ENCODE measurements around the gene DNM3.

DNA sequence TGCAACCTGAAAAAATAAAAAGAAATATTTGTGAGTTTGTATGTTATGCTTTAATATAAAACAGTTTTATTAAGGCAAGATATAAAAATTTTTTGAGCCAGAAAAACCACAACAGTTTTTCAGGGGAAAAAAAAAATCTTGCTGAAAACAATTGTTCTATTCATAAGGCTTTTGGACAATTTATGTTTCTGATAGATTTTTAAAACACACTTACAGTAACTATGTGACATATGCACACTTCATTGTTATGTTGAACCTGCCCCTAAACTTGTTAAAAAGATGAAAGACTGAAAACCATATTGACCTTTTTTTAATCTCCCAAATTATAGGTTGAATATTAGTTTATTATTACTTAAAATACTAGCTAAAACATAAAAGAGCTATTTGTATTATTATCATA is 299.3 kb downstream of the DNM3 start:
- TF ChIP-seq, protein P1, sequence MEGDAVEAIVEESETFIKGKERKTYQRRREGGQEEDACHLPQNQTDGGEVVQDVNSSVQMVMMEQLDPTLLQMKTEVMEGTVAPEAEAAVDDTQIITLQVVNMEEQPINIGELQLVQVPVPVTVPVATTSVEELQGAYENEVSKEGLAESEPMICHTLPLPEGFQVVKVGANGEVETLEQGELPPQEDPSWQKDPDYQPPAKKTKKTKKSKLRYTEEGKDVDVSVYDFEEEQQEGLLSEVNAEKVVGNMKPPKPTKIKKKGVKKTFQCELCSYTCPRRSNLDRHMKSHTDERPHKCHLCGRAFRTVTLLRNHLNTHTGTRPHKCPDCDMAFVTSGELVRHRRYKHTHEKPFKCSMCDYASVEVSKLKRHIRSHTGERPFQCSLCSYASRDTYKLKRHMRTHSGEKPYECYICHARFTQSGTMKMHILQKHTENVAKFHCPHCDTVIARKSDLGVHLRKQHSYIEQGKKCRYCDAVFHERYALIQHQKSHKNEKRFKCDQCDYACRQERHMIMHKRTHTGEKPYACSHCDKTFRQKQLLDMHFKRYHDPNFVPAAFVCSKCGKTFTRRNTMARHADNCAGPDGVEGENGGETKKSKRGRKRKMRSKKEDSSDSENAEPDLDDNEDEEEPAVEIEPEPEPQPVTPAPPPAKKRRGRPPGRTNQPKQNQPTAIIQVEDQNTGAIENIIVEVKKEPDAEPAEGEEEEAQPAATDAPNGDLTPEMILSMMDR (IDR thresholded peaks at IDR 0.05; ENCODE audit: insufficient read depth, low read depth, low read length) = no peak
- TF ChIP-seq EZH2 (IDR thresholded peaks at IDR 0.05; ENCODE audit: insufficient read depth, low read length) = no peak
